Adrenal gland (tissue), 12 donors: ENCODE data around the gene SLC20A1. TPM values are rescaled to one million over a fixed set of nuclear protein-coding genes. Genes with fewer than 3 reads are reported as not detected.
A peak's percentile ranks its signal among the peaks of the same experiment; 100 is the strongest.

Experiments used
- DNase-seq, 7 donors: peaks; one replicate each; pipeline ENCODE4 v3.0.0-alpha.2; 2019 to 2020
- H3K27ac ChIP-seq, 5 donors: fragments of 200-600 bp; sonication (generic) in 4 of 5; 1 replicate in 3 of 5; 2 replicates in 2 of 5; pipeline versions ENCODE4 v1.5.1 to v1.8.0; 2016 to 2020; ENCODE audit warnings: mild to moderate bottlenecking in 1 of 5
- H3K27me3 ChIP-seq: fragments of 200-600 bp; 2 replicates; pipeline ENCODE4 v1.8.0; 2021
- H3K36me3 ChIP-seq, 2 donors: fragments of 200-600 bp; replicated peaks in 1 of 2; 1 replicate in 1 of 2; 2 replicates in 1 of 2; pipeline versions ENCODE4 v1.5.1 to v1.8.0; 2018 to 2022
- H3K4me1 ChIP-seq, 2 donors: fragments of 200-600 bp; replicated peaks in 1 of 2; 1 replicate in 1 of 2; 2 replicates in 1 of 2; pipeline versions ENCODE4 v1.5.1 to v1.8.0; 2018 to 2021
- H3K4me3 ChIP-seq, 4 donors: fragments of 200-600 bp; sonication (generic) in 3 of 4; one replicate each; pipeline ENCODE4 v1.5.1; 2016 to 2018
- H3K9me3 ChIP-seq, 3 donors: fragments of 200-600 bp; sonication (generic) in 1 of 3; replicated peaks in 1 of 3; 1 replicate in 2 of 3; 2 replicates in 1 of 3; pipeline versions ENCODE4 v1.5.1 to v1.8.0; 2016 to 2021
- POLR2A ChIP-seq, 2 donors: fragments of 450-650 bp; IDR thresholded peaks; one replicate each; pipeline ENCODE4 v1.6.1; 2017; ENCODE audit warnings: antibody characterized with exemption in 2 of 2, mild to moderate bottlenecking in 2 of 2, moderate library complexity in 1 of 2
- WGBS, 4 donors: extraction: QIAGEN DNeasy Blood & Tissue Kit in 2 of 4; methylation state at CpG; one replicate each; pipeline versions ENCODE4 v1.1.5 to v1.1.7; 2013 to 2017; 5-methylcytosine and 5-hydroxymethylcytosine counted together
- intact Hi-C, 2 donors: fragments of 100-400 bp; cut with DNase I; formaldehyde crosslinking; loops; one replicate each; pipeline versions ENCODE4 v1.14.1 to v1.15.0; 2022 to 2023
- polyA plus RNA-seq, 3 donors: library from polyadenylated mRNA; stranded (reverse); fragments of 200-250 nt in 2 of 3; fragments of 350-450 nt in 1 of 3; fragmentation: Illumina TruSeq in 1 of 3; extraction: RNeasy Lipid Tissue Mini Kit (QIAGEN cat#74804) in 1 of 3; gene quantifications; one replicate each; pipeline ENCODE4 v1.2.3, GENCODE V29; 2013 to 2014
- total RNA-seq, 9 donors: library from RNA; depleted of rRNA in 4 of 9; stranded (reverse); fragments of >200 nt in 4 of 9; fragments of 120-200 nt in 1 of 9; fragmentation: NEBNext Ultra II Directional in 1 of 9; extraction: Animal tissue kit (Norgen Biotek cat#: 25700) in 1 of 9; gene quantifications; one replicate each; pipeline versions ENCODE4 v1.1.0 to v1.2.4, GENCODE V29; 2013 to 2023
- TF ChIP-seq, protein P1 (sequence below), 6 experiments: fragments of 450-650 bp in 4 of 6; fragments of 200-600 bp in 2 of 6; sonication (generic) in 1 of 6; IDR thresholded peaks; 1 replicate in 5 of 6; 2 replicates in 1 of 6; pipeline versions ENCODE4 v1.5.1 to v1.8.0; 2016 to 2021; ENCODE audit warnings: antibody characterized with exemption in 6 of 6, mild to moderate bottlenecking in 2 of 6, moderate library complexity in 1 of 6
- donor health status: healthy with polysubstance abuse.
- donor health status: Bipolar disorder and iron deficiency.
- donor health status: DM: yes; HTN: yes; CAD: no.
- donor health status: DM: no; HTN: no; CAD: no.
- donor health status: DM: no; HTN: no; CAD: no.
- donor health status: DM: yes; HTN: yes; CAD: no.

The SLC20A1 gene
- total and polyA plus RNA-seq, 12 donors: 6.9 to 28.1 (median 21.5) TPM

DNA sequence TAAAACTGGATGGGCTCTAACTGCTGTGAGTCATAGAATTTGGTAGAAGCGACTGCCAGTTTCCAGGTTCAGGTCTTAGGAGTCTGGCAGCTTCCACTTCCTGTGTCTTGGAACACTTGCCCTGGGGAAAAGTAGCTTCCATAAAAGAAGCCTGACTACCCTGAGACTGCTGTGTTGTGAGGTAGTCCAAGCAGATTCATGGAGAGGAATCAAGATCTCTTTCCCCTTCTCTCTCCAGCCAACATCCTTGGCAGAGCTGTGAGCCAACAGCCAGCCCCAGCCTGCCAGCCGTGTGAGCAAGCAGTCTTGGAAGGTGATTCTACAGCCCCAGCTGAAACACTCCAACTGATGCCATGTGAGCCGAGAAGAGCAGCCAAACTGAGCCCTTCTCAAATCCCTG is 33.7 kb downstream of the SLC20A1 start:
- Histone ChIP-seq H3K4me1 (no peaks in the 10 kb centered on the region), H3K36me3 (no peaks in the 10 kb centered on the region), H3K9me3 (no peaks in the 10 kb centered on the region), H3K4me3 (no peak overlapping the region), H3K27ac (no peak overlapping the region), H3K27me3 (no peaks in the 10 kb centered on the region)
- WGBS, 4 donors: 34 to 42% (median 38%) methylated on average over 3 of the region's 3 CpGs
- intact Hi-C loops: no loop called here
- DNase-seq: peak in 2 of 7 donors; percentile 32 to 56
- no peak for TF ChIP-seq POLR2A (IDR thresholded peaks at IDR 0.05)
- TF ChIP-seq, protein P1, sequence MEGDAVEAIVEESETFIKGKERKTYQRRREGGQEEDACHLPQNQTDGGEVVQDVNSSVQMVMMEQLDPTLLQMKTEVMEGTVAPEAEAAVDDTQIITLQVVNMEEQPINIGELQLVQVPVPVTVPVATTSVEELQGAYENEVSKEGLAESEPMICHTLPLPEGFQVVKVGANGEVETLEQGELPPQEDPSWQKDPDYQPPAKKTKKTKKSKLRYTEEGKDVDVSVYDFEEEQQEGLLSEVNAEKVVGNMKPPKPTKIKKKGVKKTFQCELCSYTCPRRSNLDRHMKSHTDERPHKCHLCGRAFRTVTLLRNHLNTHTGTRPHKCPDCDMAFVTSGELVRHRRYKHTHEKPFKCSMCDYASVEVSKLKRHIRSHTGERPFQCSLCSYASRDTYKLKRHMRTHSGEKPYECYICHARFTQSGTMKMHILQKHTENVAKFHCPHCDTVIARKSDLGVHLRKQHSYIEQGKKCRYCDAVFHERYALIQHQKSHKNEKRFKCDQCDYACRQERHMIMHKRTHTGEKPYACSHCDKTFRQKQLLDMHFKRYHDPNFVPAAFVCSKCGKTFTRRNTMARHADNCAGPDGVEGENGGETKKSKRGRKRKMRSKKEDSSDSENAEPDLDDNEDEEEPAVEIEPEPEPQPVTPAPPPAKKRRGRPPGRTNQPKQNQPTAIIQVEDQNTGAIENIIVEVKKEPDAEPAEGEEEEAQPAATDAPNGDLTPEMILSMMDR (IDR thresholded peaks at IDR 0.05): no peak

DNA sequence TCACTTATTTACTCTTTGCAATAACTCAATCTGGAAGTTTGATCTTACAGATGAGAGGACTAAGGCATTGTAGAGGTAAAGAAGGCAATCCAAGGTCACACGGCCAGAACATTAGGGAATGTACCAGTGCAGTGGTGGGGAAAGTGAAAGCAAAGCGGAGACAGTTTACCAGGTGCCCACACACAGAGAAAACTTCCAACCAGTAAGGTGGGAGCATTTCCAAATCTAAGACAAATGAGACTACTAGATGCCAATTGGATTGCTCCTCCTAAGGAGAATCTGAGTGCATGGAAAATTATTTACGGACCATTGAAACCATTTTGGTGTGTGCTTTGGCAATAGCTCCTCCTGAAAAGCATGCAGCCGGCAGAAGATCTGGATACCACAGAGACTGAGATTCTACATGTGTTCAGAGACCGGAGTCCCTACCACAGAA is 34.9 kb downstream of the SLC20A1 start:
- Histone ChIP-seq H3K4me3 (no peak overlapping the region), H3K27me3 (no peaks in the 10 kb centered on the region), H3K9me3 (no peaks in the 10 kb centered on the region), H3K27ac (no peak overlapping the region), H3K4me1 (no peaks in the 10 kb centered on the region), H3K36me3 (no peaks in the 10 kb centered on the region)
- DNase-seq: no peak
- intact Hi-C loops: loop anchor here in 1 of 2 donors (10.0 kb wide), 1 partner anchor 56 kb away; no protein-coding TSS in a partner anchor
- 74 to 81% (median 76%) methylated on average over 5 of the region's 5 CpGs for WGBS, 4 donors
- TF ChIP-seq, protein P1 (IDR thresholded peaks at IDR 0.05): no peak
- no peak for TF ChIP-seq POLR2A (IDR thresholded peaks at IDR 0.05)

DNA sequence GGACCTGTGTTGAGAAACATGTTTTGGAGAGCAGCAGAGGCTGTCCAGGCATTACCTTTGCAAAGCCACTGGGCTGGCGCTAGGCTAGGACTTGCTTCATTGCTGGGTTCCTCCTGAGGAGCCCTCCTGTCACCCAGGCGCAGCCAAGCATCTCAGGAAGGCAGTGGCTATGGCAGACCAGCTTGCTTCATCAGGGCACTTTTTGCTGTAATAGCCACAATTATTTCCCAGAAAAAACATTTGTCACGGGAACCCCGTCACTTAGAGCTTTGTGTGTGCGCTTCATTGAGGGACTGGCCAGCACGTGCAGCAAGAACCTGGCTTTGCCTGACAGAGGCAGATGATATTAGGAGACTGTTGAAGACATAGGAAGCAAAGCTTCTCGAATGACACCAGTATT is 36.4 kb downstream of the SLC20A1 start:
- H3K27me3 ChIP-seq: no peaks in the 10 kb centered on the region
- intact Hi-C loops: loop anchor here in 1 of 2 donors (10.0 kb wide), 1 partner anchor 57 kb away; no protein-coding TSS in a partner anchor
- WGBS, 4 donors: 74 to 87% (median 78%) methylated on average over 6 to 7 of the region's 7 CpGs
- no peaks in the 10 kb centered on the region for H3K4me1 ChIP-seq
- H3K9me3 ChIP-seq: no peaks in the 10 kb centered on the region
- DNase-seq: no peak
- no peaks in the 10 kb centered on the region for H3K36me3 ChIP-seq
- H3K27ac ChIP-seq: no peak overlapping the region
- no peak overlapping the region for H3K4me3 ChIP-seq
- TF ChIP-seq, protein P1 (IDR thresholded peaks at IDR 0.05): no peak
- no peak for TF ChIP-seq POLR2A (IDR thresholded peaks at IDR 0.05)

- intact Hi-C loops: loop anchor here in 1 of 2 donors (10.0 kb wide), 1 partner anchor 59 kb away; no protein-coding TSS in a partner anchor
- TF ChIP-seq, protein P1 (IDR thresholded peaks at IDR 0.05): no peak
- TF ChIP-seq POLR2A (IDR thresholded peaks at IDR 0.05): no peak
- Histone ChIP-seq H3K27ac (no peak overlapping the region), H3K36me3 (no peaks in the 10 kb centered on the region), H3K4me3 (no peak overlapping the region), H3K27me3 (no peaks in the 10 kb centered on the region), H3K4me1 (no peaks in the 10 kb centered on the region), H3K9me3 (no peaks in the 10 kb centered on the region)
- WGBS, 4 donors: 77 to 80% (median 77%) methylated on average over 11 to 12 of the region's 12 CpGs
- DNase-seq: no peak
Observed at GRCh38 chr2:112683550-112684414, 38.0 kb downstream of the SLC20A1 start.
